K562 (cell line): Measurements from ENCODE around the gene CASP6. TPM values are rescaled to one million over a fixed set of nuclear protein-coding genes. Genes with fewer than 3 reads are reported as not detected.

Source experiments
- BCOR ChIP-seq: fragments of 450-650 bp; IDR thresholded peaks from 2 replicates; pipeline ENCODE4 v1.6.1; 2016
- BRD4 ChIP-seq: fragments of 200-600 bp; sonication (generic); IDR thresholded peaks from 2 replicates; pipeline ENCODE4 v1.6.1; 2017; ENCODE audit warnings: inconsistent platforms
- CBFA2T3 ChIP-seq: fragments of 450-650 bp; IDR thresholded peaks from 2 replicates; pipeline ENCODE4 v1.6.1; 2017
- CREB3L1 ChIP-seq: fragments of 450-650 bp; IDR thresholded peaks from 2 replicates; pipeline ENCODE4 v1.6.1; 2014; ENCODE audit warnings: low read depth, mild to moderate bottlenecking, moderate library complexity, borderline replicate concordance
- HIVEP1 ChIP-seq: fragments of 250-450 bp; sonication (Bioruptor Pico); IDR thresholded peaks from 2 replicates; pipeline ENCODE4 v1.4.0; 2020; ENCODE audit warnings: mild to moderate bottlenecking
- JUN ChIP-seq, 2 experiments: sonication (generic) in 1 of 2; formaldehyde crosslinking in 1 of 2; IDR thresholded peaks; 2 replicates each; pipeline versions ENCODE4 v1.6.1 to v1.8.0; 2012 to 2022; ENCODE audit warnings: borderline replicate concordance in 2 of 2, mild to moderate bottlenecking in 2 of 2, improper control_type of control experiment in 1 of 2, low read depth in 1 of 2, low read length in 1 of 2, missing genetic modification reagents in 1 of 2
- L3MBTL2 ChIP-seq: fragments of 450-650 bp; IDR thresholded peaks from 2 replicates; pipeline ENCODE4 v1.6.1; 2016; ENCODE audit warnings: mild to moderate bottlenecking, moderate library complexity
- MAFF ChIP-seq: IDR thresholded peaks from 2 replicates; pipeline ENCODE4 v1.6.1; 2012; ENCODE audit warnings: low read length, improper control_type of control experiment
- MEF2A ChIP-seq: IDR thresholded peaks from 2 replicates; pipeline ENCODE4 v1.6.1; 2011; ENCODE audit warnings: low read depth, mild to moderate bottlenecking, low read length, moderate library complexity; ENCODE audit not compliant: control insufficient read depth
- NFIX ChIP-seq: fragments of 250-450 bp; sonication (Bioruptor Pico); IDR thresholded peaks from 2 replicates; pipeline ENCODE4 v1.4.0; 2020; ENCODE audit warnings: low read depth, mild to moderate bottlenecking, moderate library complexity
- POLR3G ChIP-seq: IDR thresholded peaks from 2 replicates; pipeline ENCODE4 v1.6.1; 2011; ENCODE audit not compliant: insufficient read length, insufficient replicate concordance; ENCODE audit errors: extremely low read depth
- PREB ChIP-seq: sonication (generic); formaldehyde crosslinking; IDR thresholded peaks from 2 replicates; pipeline ENCODE4 v1.8.1; 2023; ENCODE audit warnings: mild to moderate bottlenecking, missing genetic modification reagents
- RB1 ChIP-seq: fragments of 450-650 bp; IDR thresholded peaks from 2 replicates; pipeline ENCODE4 v1.6.1; 2017; ENCODE audit warnings: low read depth, mild to moderate bottlenecking
- SAFB ChIP-seq: fragments of 200-400 bp; formaldehyde crosslinking; IDR thresholded peaks from 2 replicates; pipeline ENCODE4 v1.6.1; 2017; ENCODE audit warnings: low read depth, low read length, borderline replicate concordance
- SMARCE1 ChIP-seq: fragments of 450-650 bp; IDR thresholded peaks from 2 replicates; pipeline ENCODE4 v1.7.1; 2016; ENCODE audit warnings: mild to moderate bottlenecking
- SRSF9 ChIP-seq: fragments of 200-400 bp; formaldehyde crosslinking; IDR thresholded peaks from 2 replicates; pipeline ENCODE4 v1.6.1; 2017; ENCODE audit warnings: low read depth, low read length, borderline replicate concordance
- TAF15 ChIP-seq: fragments of 200-400 bp; formaldehyde crosslinking; IDR thresholded peaks from 2 replicates; pipeline ENCODE4 v1.6.1; 2017; ENCODE audit warnings: mild to moderate bottlenecking, low read depth, low read length, moderate library complexity
- U2AF2 ChIP-seq: fragments of 200-400 bp; formaldehyde crosslinking; optimal IDR thresholded peaks from 2 replicates; pipeline ENCODE3; 2017; ENCODE audit warnings: low read depth, mild to moderate bottlenecking, low read length
- WHSC1 ChIP-seq: IDR thresholded peaks from one replicate; pipeline ENCODE4 v1.6.1; 2012; ENCODE audit warnings: low read length, control low read depth, inconsistent platforms
- ZC3H8 ChIP-seq: fragments of 450-650 bp; IDR thresholded peaks from 2 replicates; pipeline ENCODE4 v1.6.1; 2017
- ZFP1 ChIP-seq: fragments of 450-650 bp; formaldehyde crosslinking; IDR thresholded peaks from 2 replicates; pipeline ENCODE4 v1.4.0; 2020; ENCODE audit warnings: mild to moderate bottlenecking, mixed read lengths
- ZNF12 ChIP-seq: sonication (generic); formaldehyde crosslinking; IDR thresholded peaks from 2 replicates; pipeline ENCODE4 v1.4.0; 2020; ENCODE audit warnings: mild to moderate bottlenecking, missing genetic modification reagents
- ZNF143 ChIP-seq: sonication (generic); formaldehyde crosslinking; IDR thresholded peaks from 2 replicates; pipeline ENCODE4 v1.9.0; 2022; ENCODE audit warnings: mild to moderate bottlenecking, missing genetic modification reagents
- ZNF174 ChIP-seq: fragments of 250-450 bp; sonication (Bioruptor Pico); IDR thresholded peaks from 2 replicates; pipeline ENCODE4 v1.4.0; 2020; ENCODE audit warnings: mild to moderate bottlenecking
- ZNF263 ChIP-seq: sonication (generic); formaldehyde crosslinking; IDR thresholded peaks from 2 replicates; pipeline ENCODE4 v1.8.0; 2022; ENCODE audit warnings: mild to moderate bottlenecking, missing genetic modification reagents, borderline replicate concordance
- ZNF668 ChIP-seq: fragments of 250-450 bp; sonication (Bioruptor Pico); IDR thresholded peaks from 2 replicates; pipeline ENCODE4 v1.8.0; 2022; ENCODE audit warnings: mild to moderate bottlenecking, inconsistent platforms
- ZNF699 ChIP-seq: fragments of 250-450 bp; sonication (Bioruptor Pico); IDR thresholded peaks from 2 replicates; pipeline ENCODE4 v1.8.0; 2021; ENCODE audit warnings: mild to moderate bottlenecking, moderate library complexity; ENCODE audit not compliant: insufficient replicate concordance
- ZNF780A ChIP-seq: fragments of 250-450 bp; sonication (Bioruptor Pico); IDR thresholded peaks from 2 replicates; pipeline ENCODE4 v1.5.0; 2021; ENCODE audit warnings: mild to moderate bottlenecking
- ZNF830 ChIP-seq: fragments of 250-450 bp; sonication (Bioruptor Pico); IDR thresholded peaks from 2 replicates; pipeline ENCODE4 v1.5.0; 2021; ENCODE audit warnings: mild to moderate bottlenecking
- ZSCAN29 ChIP-seq: fragments of 450-650 bp; IDR thresholded peaks from 2 replicates; pipeline ENCODE4 v1.6.1; 2017
- polyA plus RNA-seq, 8 experiments: library from polyadenylated mRNA; depleted of rRNA in 4 of 8; stranded (reverse) in 5 of 8; unstranded in 3 of 8; fragments of >200 nt; fragmentation: Nextera tagmentation in 2 of 8; fragmentation: Illumina TruSeq in 1 of 8; extraction: Ambion mirVana in 2 of 8; extraction: Trizol in 1 of 8; gene quantifications; 2 replicates each; pipeline versions ENCODE4 v1.2.1 to v1.2.3, GENCODE V29; 2011 to 2014; ENCODE audit warnings: inconsistent platforms in 1 of 8, missing spikeins in 1 of 8
- total RNA-seq, 7 experiments: library from RNA; depleted of rRNA in 6 of 7; stranded (reverse); fragments of >200 nt in 6 of 7; fragmentation: Illumina TruSeq in 2 of 7; extraction: Trizol in 2 of 7; gene quantifications; 2 replicates each; pipeline versions ENCODE4 v1.2.1 to v1.2.3, GENCODE V29; 2011 to 2021; ENCODE audit warnings: low replicate concordance in 1 of 7

Gene CASP6
- total and polyA plus RNA-seq, 9 of the 15 experiments (the other 6 are each of a cell fraction or from before 2014, with no cell fraction given), result 20.8 to 72.7 (median 39.1) TPM

DNA sequence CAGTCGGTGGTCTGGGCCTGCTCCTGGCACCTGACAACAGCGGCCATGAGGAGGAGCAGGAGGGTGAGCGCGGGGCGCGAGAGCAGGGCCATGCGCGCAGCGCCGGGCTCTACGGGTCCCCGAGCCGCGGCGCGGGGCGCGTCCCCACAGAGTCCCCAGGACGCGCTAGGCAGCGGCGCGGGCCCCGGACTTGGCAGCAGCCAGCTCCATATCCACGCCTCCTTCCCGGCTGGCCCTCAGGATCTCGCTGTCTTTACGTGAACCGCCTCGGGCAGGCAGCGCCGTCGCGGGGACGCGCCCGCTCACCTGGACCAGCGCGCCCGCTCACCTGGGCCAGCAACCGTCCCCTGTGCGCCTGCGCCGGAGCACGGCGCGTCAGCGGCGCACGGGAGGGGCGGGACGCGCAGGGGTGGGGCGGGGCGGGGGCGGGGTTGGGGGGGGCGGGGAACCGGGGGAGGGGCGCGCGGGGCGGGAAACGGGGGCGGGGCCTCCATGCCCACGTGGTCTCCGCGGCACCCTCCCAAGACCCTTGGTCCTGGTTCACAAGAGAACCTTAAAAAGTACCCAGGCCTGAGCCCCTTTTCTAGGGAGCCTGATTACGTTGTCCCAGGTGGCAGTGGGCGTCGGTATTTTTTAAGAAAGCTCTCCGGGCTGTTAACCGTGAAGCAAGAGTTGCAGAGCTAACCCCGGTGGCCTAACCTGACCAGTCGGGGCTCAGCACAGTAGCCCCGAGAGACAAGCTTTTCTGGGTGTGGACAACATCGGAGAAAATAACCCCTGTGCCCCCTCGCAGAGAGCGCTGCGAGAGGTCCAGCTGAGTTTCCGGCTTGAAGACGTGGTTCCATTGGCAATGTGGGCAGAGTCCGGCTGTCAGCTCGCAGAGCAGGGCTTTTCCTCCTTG lies 26.7 kb upstream of the CASP6 start, which contains the start of gene PLA2G12A (continued):
- TF ChIP-seq CREB3L1, result 0 out of 2 replicates have a peak, but pooled peaks have one; percentile 21
- peak; percentile 65; the same call in 1 of the 2 replicates for TF ChIP-seq PREB (CRISPR knock-in tag)
- TF ChIP-seq ZNF699 (CRISPR knock-in tag), result no peak
- peak; percentile 82 for TF ChIP-seq ZNF263 (CRISPR knock-in tag)
- TF ChIP-seq ZNF668 (CRISPR knock-in tag), result no peak
- no peak for TF ChIP-seq ZNF830
- TF ChIP-seq BRD4, result 0 out of 2 replicates have a peak, but pooled peaks have one; percentile 9
- no peak for TF ChIP-seq ZNF174 (CRISPR knock-in tag)
- TF ChIP-seq BCOR, result peak; percentile 11; the same call in 1 of the 2 replicates
- no peak for TF ChIP-seq POLR3G
- no peak; the same call in 1 of the 2 replicates for TF ChIP-seq SMARCE1
- no peak for TF ChIP-seq MAFF
- TF ChIP-seq ZSCAN29, result no peak
- 0 out of 2 replicates have a peak, but pooled peaks have one; percentile 40 for TF ChIP-seq SAFB
- no peak for TF ChIP-seq ZNF780A
- no peak for TF ChIP-seq MEF2A
- no peak for TF ChIP-seq U2AF2
- peak; percentile 63 for TF ChIP-seq L3MBTL2
- no peak; the same call in 1 of the 2 replicates for TF ChIP-seq ZNF12 (CRISPR knock-in tag)
- TF ChIP-seq CBFA2T3, result no peak
- TF ChIP-seq ZNF143, result no peak
- TF ChIP-seq WHSC1, result no peak
- TF ChIP-seq HIVEP1 (CRISPR knock-in tag), result no peak
- TF ChIP-seq ZC3H8, result no peak
- no peak for TF ChIP-seq JUN (IDR thresholded peaks at IDR 0.05; ENCODE audit: borderline replicate concordance, low read depth, low read length)
- TF ChIP-seq JUN (CRISPR knock-in tag; IDR thresholded peaks at IDR 0.05; ENCODE audit: borderline replicate concordance), result no peak
- no peak for TF ChIP-seq ZFP1 (CRISPR knock-in tag)
- no peak for TF ChIP-seq NFIX (CRISPR knock-in tag)
- peak; percentile 74 for TF ChIP-seq RB1
- no peak for TF ChIP-seq SRSF9
- TF ChIP-seq TAF15, result no peak
